HG03457 (cell line): Measurements from ENCODE around the gene MAZ.
"Not testable (repeated sequence)": the region's sequence is repeated elsewhere in the genome, so short reads cannot be mapped to it uniquely, and the experiment has no call there.

Source experiments
- ATAC-seq: cut with Tn5 transposase; IDR thresholded peaks from one replicate; pipeline ENCODE4 v1.9.1; 2021; ENCODE audit warnings: moderate number of reproducible peaks; ENCODE audit not compliant: unreplicated experiment

The MAZ gene

DNA sequence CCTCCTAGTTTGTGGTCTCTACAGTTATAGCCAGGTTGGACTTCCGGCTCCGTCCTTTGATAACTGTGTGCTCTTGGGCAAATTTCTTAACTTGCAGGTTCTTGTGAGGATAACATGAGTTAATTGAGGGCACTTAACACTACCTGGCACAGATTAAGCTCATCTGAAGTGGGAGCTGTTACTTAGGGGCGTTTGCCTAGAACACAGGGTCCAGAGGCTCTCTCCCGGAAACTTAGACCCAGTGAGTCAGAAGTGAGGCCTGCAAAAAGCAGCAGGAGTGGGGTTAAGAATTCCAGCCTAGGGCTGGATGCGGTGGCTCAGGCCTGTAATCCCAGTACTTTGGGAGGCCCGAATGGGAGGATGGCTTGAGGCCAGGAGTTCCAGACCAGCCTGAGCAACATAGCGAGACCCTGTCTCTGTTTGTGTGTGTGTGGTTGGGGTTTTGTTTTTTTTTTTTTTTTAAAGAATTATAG, 15.3 kb downstream of the MAZ start:
- no peak for ATAC-seq

DNA sequence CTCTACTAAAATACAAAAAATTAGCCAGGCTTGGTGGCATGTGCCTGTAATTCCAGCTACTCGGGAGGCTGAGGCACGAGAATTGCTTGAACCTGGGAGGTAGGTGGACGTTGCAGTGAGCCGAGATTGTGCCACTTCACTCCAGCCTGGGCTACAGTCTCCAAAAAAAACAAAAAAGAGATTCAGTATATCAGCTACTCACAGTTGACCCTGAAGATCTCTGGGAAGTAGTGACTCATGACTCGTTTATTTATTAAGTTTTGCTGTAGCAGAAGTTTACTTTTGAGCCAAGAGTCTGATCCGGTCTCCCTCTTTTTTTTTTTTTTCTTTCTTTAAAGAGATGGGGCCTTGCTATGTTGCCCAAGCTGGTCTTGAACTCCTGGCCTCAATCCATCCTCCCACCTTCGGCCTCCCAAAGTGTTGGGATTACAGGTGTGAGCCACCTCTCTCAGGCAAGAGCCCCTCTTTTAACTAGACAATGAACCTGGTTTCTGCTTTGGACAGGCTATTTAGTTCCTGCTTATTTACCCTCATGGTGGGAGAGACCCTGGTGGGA, 18.3 kb downstream of the MAZ start:
- no peak for ATAC-seq

GRCh38 chr16:29825145-29826044, 19.1 kb downstream of the MAZ start:
- no peak for ATAC-seq

GRCh38 chr16:29826342-29826695, 20.0 kb downstream of the MAZ start:
- ATAC-seq, result no peak

DNA sequence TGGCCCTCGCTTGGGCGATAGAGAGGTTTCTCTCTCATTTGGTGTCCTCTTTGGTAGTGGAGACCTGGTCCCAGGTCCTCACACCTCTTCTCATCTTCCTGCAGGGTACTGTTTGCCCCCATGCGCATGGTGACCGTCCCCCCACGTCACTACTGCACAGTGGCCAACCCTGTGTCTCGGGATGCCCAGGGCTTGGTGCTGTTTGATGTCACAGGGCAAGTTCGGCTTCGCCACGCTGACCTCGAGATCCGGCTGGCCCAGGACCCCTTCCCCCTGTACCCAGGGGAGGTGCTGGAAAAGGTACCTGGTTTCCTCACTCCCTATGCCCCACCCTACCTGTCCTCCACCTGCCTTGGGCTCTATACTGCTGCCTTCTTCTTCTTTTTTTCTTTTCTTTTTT, 24.4 kb downstream of the MAZ start:
- no peak for ATAC-seq

- ATAC-seq, result no peak
Measured at GRCh38 chr16:29831490-29831889, 25.2 kb downstream of the MAZ start.

DNA sequence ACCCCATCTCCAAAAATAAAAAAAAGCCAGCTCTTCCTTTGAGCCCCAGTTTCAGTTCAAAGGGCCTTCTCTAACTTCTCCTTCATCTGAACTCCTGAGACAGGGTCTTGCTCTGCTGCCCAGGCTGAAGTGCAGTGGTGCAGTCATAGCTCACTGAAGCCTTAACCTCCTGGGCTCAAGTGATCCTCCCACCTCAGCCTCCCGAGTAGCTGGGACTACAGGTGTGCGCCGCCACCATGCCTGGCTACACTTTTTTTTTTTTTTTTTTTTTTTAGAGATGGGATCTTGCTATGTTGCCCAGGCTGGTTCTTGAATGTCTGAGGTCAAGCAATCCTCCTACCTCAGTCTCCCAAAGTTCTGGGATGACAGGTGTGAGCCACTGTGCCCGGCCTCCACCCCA, 26.9 kb downstream of the MAZ start:
- not testable (repeated sequence) for ATAC-seq

DNA sequence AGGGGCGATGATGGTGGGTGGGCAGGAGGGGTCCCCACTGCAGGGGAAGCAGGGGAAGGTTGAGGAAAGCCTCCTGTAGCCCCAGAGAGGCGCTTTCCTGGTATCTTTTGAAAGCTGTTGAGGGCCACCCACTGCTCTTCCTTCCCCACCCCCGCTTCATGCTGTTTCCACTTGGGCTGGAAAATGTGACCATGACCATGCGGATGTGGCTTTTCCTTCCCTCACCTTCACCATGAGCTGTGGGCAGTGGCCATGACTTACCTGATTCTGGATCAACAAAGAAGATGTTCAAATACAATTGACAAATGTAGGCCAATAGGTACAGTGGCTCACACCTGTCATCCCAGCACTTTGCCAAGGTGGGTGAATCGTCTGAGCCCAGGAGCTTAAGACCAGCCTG, 27.8 kb downstream of the MAZ start:
- ATAC-seq, result no peak

- no peak for ATAC-seq
Measured at GRCh38 chr16:29835926-29836325, 29.6 kb downstream of the MAZ start.

DNA sequence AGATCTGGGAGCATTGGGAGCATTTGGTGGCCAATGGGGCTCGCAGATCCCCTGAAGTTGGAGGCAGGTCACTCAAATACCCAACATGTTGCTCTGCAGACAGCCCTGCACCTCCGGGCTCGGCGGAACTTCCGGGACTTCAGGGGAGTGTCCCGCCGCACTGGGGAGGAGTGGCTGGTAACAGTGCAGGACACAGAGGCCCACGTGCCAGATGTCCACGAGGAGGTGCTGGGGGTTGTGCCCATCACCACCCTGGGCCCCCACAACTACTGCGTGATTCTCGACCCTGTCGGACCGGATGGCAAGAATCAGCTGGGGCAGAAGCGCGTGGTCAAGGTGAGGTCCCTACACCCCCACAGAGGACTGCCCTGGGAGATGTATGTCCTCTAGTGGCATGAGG, 30.3 kb downstream of the MAZ start:
- no peak for ATAC-seq

DNA sequence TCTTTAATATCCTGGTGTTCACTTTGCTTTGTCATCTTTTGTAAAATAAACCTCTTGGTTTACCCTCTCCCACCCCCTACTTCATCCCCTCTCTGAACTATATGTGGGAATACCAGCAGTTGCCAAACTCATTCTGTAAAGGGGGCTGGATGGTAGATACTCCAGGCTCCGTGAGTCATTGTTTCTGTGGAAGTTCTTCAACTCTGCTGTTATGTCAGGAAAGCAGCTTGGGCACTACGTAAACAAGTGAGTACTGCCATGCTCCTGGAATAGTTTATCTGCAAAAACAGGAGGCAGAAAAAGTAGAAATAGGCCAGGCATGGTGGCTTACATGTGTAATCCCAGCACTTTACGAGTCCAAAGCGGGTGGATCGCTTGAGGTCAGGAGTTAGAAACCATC, 31.5 kb downstream of the MAZ start:
- ATAC-seq, result no peak

- no peak for ATAC-seq
Measured at GRCh38 chr16:29839822-29840221, 33.5 kb downstream of the MAZ start.

GRCh38 chr16:29840240-29840639, 33.9 kb downstream of the MAZ start:
- no peak for ATAC-seq

GRCh38 chr16:29841631-29842030, 35.3 kb downstream of the MAZ start:
- ATAC-seq, result no peak

- no peak for ATAC-seq
Measured at GRCh38 chr16:29842732-29843346, 36.5 kb downstream of the MAZ start.

- no peak for ATAC-seq
Measured at GRCh38 chr16:29843931-29844330, 37.6 kb downstream of the MAZ start.

- no peak for ATAC-seq
Measured at GRCh38 chr16:29844575-29845331, 38.4 kb downstream of the MAZ start.

- ATAC-seq, result no peak
Measured at GRCh38 chr16:29845656-29846055, 39.3 kb downstream of the MAZ start.

DNA sequence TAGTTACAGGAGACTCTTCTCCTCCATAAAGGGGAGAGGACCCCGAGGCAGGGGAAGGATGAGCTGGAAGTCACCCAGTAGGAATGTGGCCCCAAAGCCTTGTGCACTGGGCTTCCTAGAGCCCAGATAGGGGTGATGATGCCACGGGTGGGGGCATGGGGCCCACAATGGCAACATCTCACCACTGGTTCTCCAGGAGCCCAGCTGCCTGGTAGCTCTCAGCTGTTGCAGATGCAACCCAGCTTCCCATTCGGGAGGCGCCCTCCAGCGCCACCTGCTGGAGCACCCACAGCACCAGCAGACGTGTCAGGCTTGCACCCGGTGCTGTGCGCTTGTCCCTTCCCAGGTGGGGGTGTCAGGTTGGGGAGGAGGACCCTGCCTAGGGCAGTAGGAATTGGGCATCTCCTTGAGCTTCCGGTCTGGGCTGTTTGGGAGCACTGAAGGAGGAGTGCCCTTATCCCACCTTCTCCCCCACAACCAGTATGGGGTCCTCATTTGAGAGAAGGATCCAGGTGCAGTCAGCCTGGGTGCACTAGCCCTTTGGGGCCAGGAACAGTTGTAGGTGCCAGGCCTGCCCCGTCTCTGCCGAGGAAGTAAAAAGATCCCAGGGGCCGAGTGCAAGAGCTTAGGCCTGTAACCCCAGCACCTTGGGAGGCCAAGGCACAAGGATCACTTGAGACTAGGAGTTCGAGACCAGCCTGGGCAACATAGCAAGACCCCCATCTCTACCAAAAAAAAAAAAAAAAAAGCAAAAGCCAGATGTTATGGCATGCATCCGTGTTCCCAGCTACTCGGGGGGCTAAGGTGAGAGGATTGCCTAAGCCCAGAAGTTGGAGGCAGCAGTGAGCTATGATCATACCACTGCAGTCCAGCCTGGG, 42.3 kb downstream of the MAZ start:
- ATAC-seq, result no peak

DNA sequence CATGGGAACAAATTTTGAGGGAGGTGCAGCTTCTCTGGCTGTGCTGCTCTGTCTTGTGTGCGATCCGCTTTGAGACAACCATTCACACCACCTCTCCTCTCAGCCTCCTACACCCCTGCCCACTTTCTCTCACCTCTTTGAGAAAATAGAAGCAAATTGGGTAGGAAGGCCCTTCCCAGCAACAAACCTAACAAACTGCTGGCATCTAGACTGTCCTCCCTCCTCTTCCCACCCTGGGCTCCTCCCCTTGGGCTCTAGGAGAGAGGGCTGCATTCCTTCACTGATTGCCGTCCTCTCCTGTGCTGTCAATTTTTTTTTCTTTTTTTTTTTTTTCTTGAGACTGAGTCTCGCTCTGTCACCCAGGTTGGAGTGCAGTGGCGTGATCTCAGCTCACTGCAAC, 43.2 kb downstream of the MAZ start:
- ATAC-seq, result no peak
